ENCODE data around the gene LAMA4. TPM values are rescaled to one million over a fixed set of nuclear protein-coding genes. Genes with fewer than 3 reads are reported as not detected.

LAMA4 gene
- total and polyA plus RNA-seq, 4 donors = 2.1 to 6.0 (median 3.5) TPM

- H3K9me3 ChIP-seq (ENCODE audit: control insufficient read depth in 4 of 4, low read length in 3 of 4) = no peaks in the 10 kb centered on the region
- no peak for DNase-seq (ENCODE audit: low spot score)
- peak overlapping the region; percentile 69 to 88 (median 85) for H3K4me3 ChIP-seq (ENCODE audit: low read depth in 1 of 3, low read length in 3 of 3)
- TF ChIP-seq HNF4A (conservative IDR thresholded peaks at IDR 0.05) = peak; percentile 29 to 65
- TF ChIP-seq GABPA (IDR thresholded peaks at IDR 0.05 in 1 of 2, conservative IDR thresholded peaks at IDR 0.05 in 1 of 2) = no peak
- peak in 1 of 2 donors; percentile 12 for TF ChIP-seq RXRA (IDR thresholded peaks at IDR 0.05)
- no peak for TF ChIP-seq ATF3 (IDR thresholded peaks at IDR 0.05)
- TF ChIP-seq RAD21 (IDR thresholded peaks at IDR 0.05) = peak; percentile 56 to 66
- H3K9ac ChIP-seq (ENCODE audit: low read depth in 1 of 2, low read length in 2 of 2) = peak overlapping the region; percentile 70 to 74
- under 1% methylated on average over 8 of the region's 8 CpGs for WGBS
- H3K36me3 ChIP-seq (ENCODE audit: control insufficient read depth in 4 of 4, insufficient read depth in 3 of 4, low read depth in 1 of 4, low read length in 3 of 4) = peaks cover 0 to 11% (median 4%) of the 10 kb centered on the region in 4 donors
- no peaks in the 10 kb centered on the region for H3K27me3 ChIP-seq (ENCODE audit: control insufficient read depth in 4 of 4, insufficient read depth in 4 of 4, low read length in 3 of 4)
- peak overlapping the region; percentile 62 to 80 for H3K27ac ChIP-seq (ENCODE audit: low read depth in 1 of 2, low read length in 2 of 2)
- peaks cover 0 to 23% (median 23%) of the 10 kb centered on the region in 4 donors for H3K4me1 ChIP-seq (ENCODE audit: control insufficient read depth in 4 of 4, insufficient read depth in 4 of 4, low read length in 3 of 4)
These were observed 167.6 kb downstream of the LAMA4 start for GRCh38 chr6:112086744-112087135.

- H3K27ac ChIP-seq (ENCODE audit: low read depth in 1 of 2, low read length in 2 of 2) = no peak overlapping the region
- H3K4me1 ChIP-seq (ENCODE audit: control insufficient read depth in 4 of 4, insufficient read depth in 4 of 4, low read length in 3 of 4) = peaks cover 0 to 23% (median 23%) of the 10 kb centered on the region in 4 donors
- H3K36me3 ChIP-seq (ENCODE audit: control insufficient read depth in 4 of 4, insufficient read depth in 3 of 4, low read depth in 1 of 4, low read length in 3 of 4) = peaks cover 1 to 14% (median 4%) of the 10 kb centered on the region in 4 donors
- no peak overlapping the region for H3K4me3 ChIP-seq (ENCODE audit: low read depth in 1 of 3, low read length in 3 of 3)
- H3K27me3 ChIP-seq (ENCODE audit: control insufficient read depth in 4 of 4, insufficient read depth in 4 of 4, low read length in 3 of 4) = no peaks in the 10 kb centered on the region
- no peaks in the 10 kb centered on the region for H3K9me3 ChIP-seq (ENCODE audit: control insufficient read depth in 4 of 4, low read length in 3 of 4)
- TF ChIP-seq RAD21 (IDR thresholded peaks at IDR 0.05) (peak; percentile 12 to 47), TAF1 (conservative IDR thresholded peaks at IDR 0.05) (no peak), JUND (IDR thresholded peaks at IDR 0.05) (peak; percentile 11 to 32), FOXA2 (IDR thresholded peaks at IDR 0.05) (no peak), SP1 (IDR thresholded peaks at IDR 0.05) (peak; percentile 65), RXRA (IDR thresholded peaks at IDR 0.05) (peak; percentile 89 to 96), HNF4A (conservative IDR thresholded peaks at IDR 0.05) (peak; percentile 61 to 80)
- WGBS = 55% methylated on average over 8 of the region's 8 CpGs
- no peak overlapping the region for H3K9ac ChIP-seq (ENCODE audit: low read depth in 1 of 2, low read length in 2 of 2)
- no peak for DNase-seq (ENCODE audit: low spot score)
These were observed 168.9 kb downstream of the LAMA4 start for GRCh38 chr6:112085286-112086065.

- H3K4me1 ChIP-seq (ENCODE audit: control insufficient read depth in 4 of 4, insufficient read depth in 4 of 4, low read length in 3 of 4) = peaks cover 0 to 19% (median 18%) of the 10 kb centered on the region in 4 donors
- no peaks in the 10 kb centered on the region for H3K9me3 ChIP-seq (ENCODE audit: control insufficient read depth in 4 of 4, low read length in 3 of 4)
- H3K27me3 ChIP-seq (ENCODE audit: control insufficient read depth in 4 of 4, insufficient read depth in 4 of 4, low read length in 3 of 4) = no peaks in the 10 kb centered on the region
- no peak overlapping the region for H3K9ac ChIP-seq (ENCODE audit: low read depth in 1 of 2, low read length in 2 of 2)
- TF ChIP-seq YY1 (IDR thresholded peaks at IDR 0.05) = no peak
- no peak for TF ChIP-seq HNF4G (IDR thresholded peaks at IDR 0.05)
- no peak for TF ChIP-seq TAF1 (conservative IDR thresholded peaks at IDR 0.05)
- no peak overlapping the region for H3K4me3 ChIP-seq (ENCODE audit: low read depth in 1 of 3, low read length in 3 of 3)
- peaks cover 1 to 43% (median 21%) of the 10 kb centered on the region in 4 donors for H3K36me3 ChIP-seq (ENCODE audit: control insufficient read depth in 4 of 4, insufficient read depth in 3 of 4, low read depth in 1 of 4, low read length in 3 of 4)
- no peak overlapping the region for H3K27ac ChIP-seq (ENCODE audit: low read depth in 1 of 2, low read length in 2 of 2)
- DNase-seq (ENCODE audit: low spot score) = no peak
- 94% methylated on average over 4 of the region's 4 CpGs for WGBS
These were observed 172.8 kb downstream of the LAMA4 start for GRCh38 chr6:112081569-112081968.

- WGBS = 78% methylated on average over 3 of the region's 3 CpGs
- peaks cover 0 to 7% (median 0%) of the 10 kb centered on the region in 4 donors for H3K4me1 ChIP-seq (ENCODE audit: control insufficient read depth in 4 of 4, insufficient read depth in 4 of 4, low read length in 3 of 4)
- H3K36me3 ChIP-seq (ENCODE audit: control insufficient read depth in 4 of 4, insufficient read depth in 3 of 4, low read depth in 1 of 4, low read length in 3 of 4) = peaks cover 1 to 19% (median 10%) of the 10 kb centered on the region in 4 donors
- TF ChIP-seq HNF4G (IDR thresholded peaks at IDR 0.05) (no peak), FOXA1 (IDR thresholded peaks at IDR 0.05) (no peak), ZBTB33 (IDR thresholded peaks at IDR 0.05) (no peak), RAD21 (IDR thresholded peaks at IDR 0.05) (no peak), NR2F2 (IDR thresholded peaks at IDR 0.05) (no peak), EGR1 (IDR thresholded peaks at IDR 0.05; ENCODE audit: low read depth in 2 of 2) (no peak), CTCF (IDR thresholded peaks at IDR 0.05; ENCODE audit: low read depth, low read length, missing input control) (no peak), YY1 (IDR thresholded peaks at IDR 0.05) (no peak), HNF4A (conservative IDR thresholded peaks at IDR 0.05) (no peak), FOXA2 (IDR thresholded peaks at IDR 0.05) (no peak), SP1 (IDR thresholded peaks at IDR 0.05) (no peak), ATF3 (IDR thresholded peaks at IDR 0.05) (no peak), GABPA (IDR thresholded peaks at IDR 0.05 in 1 of 2, conservative IDR thresholded peaks at IDR 0.05 in 1 of 2) (no peak), MAX (IDR thresholded peaks at IDR 0.05) (no peak), TAF1 (conservative IDR thresholded peaks at IDR 0.05) (no peak), JUND (IDR thresholded peaks at IDR 0.05) (no peak)
These were observed 187.8 kb downstream of the LAMA4 start for GRCh38 chr6:112066606-112067005.

More at GRCh38 chr6:112066606-112067005, 187.8 kb downstream of the LAMA4 start:
- Histone ChIP-seq H3K9ac (ENCODE audit: low read depth in 1 of 2, low read length in 2 of 2) (no peak overlapping the region), H3K9me3 (ENCODE audit: control insufficient read depth in 4 of 4, low read length in 3 of 4) (no peaks in the 10 kb centered on the region), H3K27me3 (ENCODE audit: control insufficient read depth in 4 of 4, insufficient read depth in 4 of 4, low read length in 3 of 4) (no peaks in the 10 kb centered on the region), H3K27ac (ENCODE audit: low read depth in 1 of 2, low read length in 2 of 2) (no peak overlapping the region), H3K4me3 (ENCODE audit: low read depth in 1 of 3, low read length in 3 of 3) (no peak overlapping the region)
- no peak for DNase-seq (ENCODE audit: low spot score)

All from liver (tissue), 9 donors.